HCT116 (cell line): ENCODE results near the gene MYCN. TPM values are rescaled to one million over a fixed set of nuclear protein-coding genes. Genes with fewer than 3 reads are reported as not detected.

Source experiments
- ATAC-seq: fragments of 200-7000 bp; cut with Tn5 transposase; 2 replicates; pipeline ENCODE4 v1.9.1; 2020; ENCODE audit warnings: mild to moderate bottlenecking, moderate library complexity
- BruUV-seq: library from RNA; stranded (reverse); fragments of 400-500 nt; replicated peaks from 2 replicates; lab custom pipeline; 2021; lab: Mats Ljungman, UMichigan
- CTCF ChIA-PET: fragments of 300-600 bp; sonication (Branson Sonifier 250); formaldehyde crosslinking; loops from one replicate; lab custom pipeline; 2021; ENCODE audit warnings: antibody characterized with exemption; lab: Charles Lee
- POLR2A ChIA-PET: fragments of 300-600, 350-600 bp; sonication (Branson Sonifier 250); formaldehyde crosslinking; loops from one replicate; lab custom pipeline; 2021; ENCODE audit warnings: antibody characterized with exemption; lab: Charles Lee
- RAD21 ChIA-PET, 2 experiments: fragments of 300-600 bp; sonication (Branson Sonifier 250); formaldehyde crosslinking; loops; one replicate each; lab custom pipeline; 2023; ENCODE audit warnings: low total read pairs in 2 of 2; ENCODE audit not compliant: uncharacterized antibody in 2 of 2, unreplicated experiment in 2 of 2, low non-redundant PET in 1 of 2; lab: Charles Lee
- DNase-seq: peaks from one replicate; pipeline ENCODE4 v3.0.0-alpha.2; 2010; ENCODE audit warnings: low read depth, low spot score
- H2AFZ ChIP-seq: fragments of 200-600 bp; shearing (Covaris generic), sonication (generic); 2 replicates; pipeline ENCODE4 v1.6.1; 2017; ENCODE audit warnings: low read depth, mixed run types, mixed read lengths, antibody characterized with exemption, low read length; ENCODE audit not compliant: poor library complexity, severe bottlenecking
- H3K27ac ChIP-seq: 2 replicates; pipeline ENCODE4 v1.5.1; 2012; ENCODE audit warnings: low read depth, low read length
- H3K27me3 ChIP-seq: fragments of 200-600 bp; sonication (generic); 2 replicates; pipeline ENCODE4 v1.6.1; 2016; ENCODE audit warnings: mixed run types, low read length, mixed read lengths; ENCODE audit not compliant: insufficient read depth
- H3K36me3 ChIP-seq, 2 experiments: fragments of 200-500 bp in 1 of 2; fragments of 200-600 bp in 1 of 2; sonication (Bioruptor generic) in 1 of 2; sonication (generic) in 1 of 2; 2 replicates each; pipeline versions ENCODE4 v1.5.1 to v1.6.1; 2014 to 2016; ENCODE audit warnings: low read length in 2 of 2, inconsistent platforms in 1 of 2, mixed read lengths in 1 of 2, mixed run types in 1 of 2; ENCODE audit not compliant: insufficient read depth in 2 of 2, control insufficient read depth in 1 of 2
- H3K4me1 ChIP-seq, 2 experiments: fragments of 200-600 bp in 1 of 2; sonication (generic) in 1 of 2; 2 replicates each; pipeline versions ENCODE4 v1.5.1 to v1.6.1; 2012 to 2017; ENCODE audit warnings: low read length in 2 of 2, inconsistent platforms in 1 of 2, mild to moderate bottlenecking in 1 of 2, mixed read lengths in 1 of 2, mixed run types in 1 of 2, moderate library complexity in 1 of 2; ENCODE audit not compliant: insufficient read depth in 2 of 2, control insufficient read depth in 1 of 2
- H3K4me2 ChIP-seq: fragments of 200-600 bp; sonication (generic); 2 replicates; pipeline ENCODE4 v1.6.1; 2017; ENCODE audit warnings: mixed run types, low read length, mixed read lengths
- H3K4me3 ChIP-seq, 2 experiments: fragments of 200-600 bp in 1 of 2; sonication (generic) in 1 of 2; replicated peaks in 1 of 2; 2 replicates each; pipeline ENCODE4 v1.5.1; 2011 to 2016; ENCODE audit warnings: low read length in 2 of 2, control low read depth in 1 of 2, low read depth in 1 of 2, mild to moderate bottlenecking in 1 of 2, mixed read lengths in 1 of 2, mixed run types in 1 of 2
- H3K79me2 ChIP-seq: fragments of 200-600 bp; sonication (generic); 2 replicates; pipeline ENCODE4 v1.6.1; 2017; ENCODE audit warnings: mild to moderate bottlenecking, mixed run types, low read length, moderate library complexity, mixed read lengths; ENCODE audit not compliant: insufficient read depth
- H3K9ac ChIP-seq: fragments of 200-600 bp; sonication (generic); 2 replicates; pipeline ENCODE4 v1.6.1; 2016; ENCODE audit warnings: low read length, mixed read lengths
- H3K9me2 ChIP-seq: fragments of 200-600 bp; sonication (generic), shearing (Covaris generic); 2 replicates; pipeline ENCODE4 v1.6.1; 2017; ENCODE audit warnings: mixed run types, mild to moderate bottlenecking, moderate library complexity; ENCODE audit not compliant: insufficient read depth
- H3K9me3 ChIP-seq, 2 experiments: fragments of 200-500 bp in 1 of 2; fragments of 200-600 bp in 1 of 2; sonication (Bioruptor generic) in 1 of 2; sonication (generic) in 1 of 2; 2 replicates each; pipeline ENCODE4 v1.6.1; 2014 to 2017; ENCODE audit warnings: low read length in 2 of 2, mixed read lengths in 2 of 2, inconsistent platforms in 1 of 2, low read depth in 1 of 2, mild to moderate bottlenecking in 1 of 2, mixed run types in 1 of 2, moderate library complexity in 1 of 2; ENCODE audit not compliant: control insufficient read depth in 1 of 2, insufficient read depth in 1 of 2
- H4K20me1 ChIP-seq: fragments of 200-600 bp; sonication (generic), shearing (Covaris generic); 2 replicates; pipeline ENCODE4 v1.6.1; 2017; ENCODE audit warnings: mixed run types, mild to moderate bottlenecking, moderate library complexity; ENCODE audit not compliant: insufficient read depth
- CBX3 ChIP-seq: IDR thresholded peaks from 2 replicates; pipeline ENCODE4 v1.6.1; 2012; ENCODE audit warnings: low read depth
- FOSL1 ChIP-seq: IDR thresholded peaks from 2 replicates; pipeline ENCODE4 v1.6.1; 2012; ENCODE audit warnings: low read depth
- POLR2A ChIP-seq: IDR thresholded peaks from 2 replicates; pipeline ENCODE4 v1.7.0; 2011; ENCODE audit warnings: borderline replicate concordance; ENCODE audit not compliant: insufficient read depth, insufficient read length; ENCODE audit errors: extremely low read depth
- POLR2AphosphoS5 ChIP-seq: IDR thresholded peaks from 2 replicates; pipeline ENCODE4 v1.6.1; 2011; ENCODE audit warnings: mild to moderate bottlenecking, low read depth, low read length, moderate library complexity
- SP1 ChIP-seq: IDR thresholded peaks from 2 replicates; pipeline ENCODE4 v1.6.1; 2012; ENCODE audit warnings: low read depth
- intact Hi-C: fragments of 100-400 bp; cut with micrococcal nuclease; formaldehyde crosslinking; loops from 2 replicates; pipeline ENCODE4 v1.10.0; 2022
- total RNA-seq: library from RNA; stranded (reverse); gene quantifications from one replicate; pipeline ENCODE4 v1.2.1, GENCODE V29; 2021; ENCODE audit not compliant: unreplicated experiment
- TF ChIP-seq, protein P1 (sequence below): IDR thresholded peaks from 2 replicates; pipeline ENCODE4 v1.6.1; 2011; ENCODE audit warnings: mild to moderate bottlenecking, low read length, moderate library complexity; ENCODE audit not compliant: insufficient replicate concordance; ENCODE audit errors: extremely low read depth
- TF ChIP-seq, protein P2 (sequence below), 3 experiments: fragments of 200-600 bp in 1 of 3; sonication (generic) in 1 of 3; IDR thresholded peaks in 2 of 3; conservative IDR thresholded peaks in 1 of 3; 2 replicates each; pipeline ENCODE4 v1.5.1; 2012 to 2017; ENCODE audit warnings: low read depth in 2 of 3, low read length in 2 of 3, antibody characterized with exemption in 1 of 3, borderline replicate concordance in 1 of 3, control low read depth in 1 of 3, mild to moderate bottlenecking in 1 of 3, mixed read lengths in 1 of 3, mixed run types in 1 of 3, moderate library complexity in 1 of 3; ENCODE audit not compliant: insufficient read depth in 1 of 3
- TF ChIP-seq, protein P3 (sequence below): IDR thresholded peaks from 2 replicates; pipeline ENCODE4 v1.6.1; 2012

Gene MYCN
- total RNA-seq, 1 experiment from 2014 or later: not detected

DNA sequence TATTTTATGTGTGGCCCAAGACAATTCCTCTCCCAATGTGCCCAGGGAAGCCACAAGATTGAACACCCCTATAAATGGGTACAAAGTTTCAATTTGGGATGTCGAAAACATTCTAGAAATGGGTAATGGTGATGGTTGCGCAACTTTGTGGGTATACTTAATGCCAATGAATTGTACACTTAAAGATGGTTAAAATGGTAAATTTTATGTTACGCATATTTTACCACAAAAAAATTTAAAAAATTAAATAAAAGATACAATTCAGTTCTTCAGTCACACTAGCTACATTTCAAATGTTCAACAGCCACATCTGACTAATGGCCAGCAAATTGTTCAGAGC, 34.9 kb downstream of the MYCN start:
- ChIA-PET POLR2A (no interaction called here), RAD21 (no interaction called here), CTCF (no interaction called here)
- Histone ChIP-seq H4K20me1 (no peaks in the 10 kb centered on the region), H2AFZ (no peak overlapping the region), H3K4me1 (no peaks in the 10 kb centered on the region), H3K9me2 (no peaks in the 10 kb centered on the region), H3K9ac (no peak overlapping the region), H3K9me3 (no peaks in the 10 kb centered on the region), H3K36me3 (no peaks in the 10 kb centered on the region), H3K27ac (no peak overlapping the region), H3K4me2 (no peak overlapping the region), H3K79me2 (no peaks in the 10 kb centered on the region), H3K4me3 (no peak overlapping the region), H3K27me3 (peaks cover 16% of the 10 kb centered on the region; the same call in 1 of the 2 replicates)
- intact Hi-C loops: no loop called here
- DNase-seq (no peak), ATAC-seq (no peak)
- TF ChIP-seq POLR2A (no peak), FOSL1 (no peak)
- no TSS peak for BruUV-seq

DNA sequence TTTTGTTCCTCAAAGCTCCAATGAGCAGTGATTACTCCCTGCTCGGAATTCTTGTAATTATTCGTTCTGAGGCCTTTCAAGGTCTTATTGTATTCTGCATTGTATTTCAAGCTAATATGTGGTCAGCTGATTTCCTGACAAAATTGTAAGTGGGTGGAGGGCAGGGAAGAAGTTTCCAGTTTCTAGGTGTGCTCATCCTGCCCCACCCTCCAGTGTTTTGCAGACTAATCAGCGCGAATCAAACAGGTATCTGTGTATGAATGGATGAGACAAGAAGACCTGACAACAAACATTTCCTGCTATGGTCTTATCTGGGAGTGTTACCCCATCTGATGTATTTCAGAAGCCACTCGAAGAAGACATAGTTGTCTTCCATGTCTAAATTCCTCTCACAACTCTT, 35.3 kb downstream of the MYCN start:
- no peaks in the 10 kb centered on the region for H4K20me1 ChIP-seq
- no peak for DNase-seq
- H3K4me3 ChIP-seq: no peak overlapping the region
- no peak overlapping the region for H3K27ac ChIP-seq
- POLR2A ChIA-PET: no interaction called here
- H3K9ac ChIP-seq: no peak overlapping the region
- no peak overlapping the region for H3K4me2 ChIP-seq
- RAD21 ChIA-PET: no interaction called here
- ATAC-seq: no peak
- CTCF ChIA-PET: no interaction called here
- H2AFZ ChIP-seq: no peak overlapping the region
- intact Hi-C loops: no loop called here
- TF ChIP-seq CBX3: no peak
- TF ChIP-seq, protein P1, sequence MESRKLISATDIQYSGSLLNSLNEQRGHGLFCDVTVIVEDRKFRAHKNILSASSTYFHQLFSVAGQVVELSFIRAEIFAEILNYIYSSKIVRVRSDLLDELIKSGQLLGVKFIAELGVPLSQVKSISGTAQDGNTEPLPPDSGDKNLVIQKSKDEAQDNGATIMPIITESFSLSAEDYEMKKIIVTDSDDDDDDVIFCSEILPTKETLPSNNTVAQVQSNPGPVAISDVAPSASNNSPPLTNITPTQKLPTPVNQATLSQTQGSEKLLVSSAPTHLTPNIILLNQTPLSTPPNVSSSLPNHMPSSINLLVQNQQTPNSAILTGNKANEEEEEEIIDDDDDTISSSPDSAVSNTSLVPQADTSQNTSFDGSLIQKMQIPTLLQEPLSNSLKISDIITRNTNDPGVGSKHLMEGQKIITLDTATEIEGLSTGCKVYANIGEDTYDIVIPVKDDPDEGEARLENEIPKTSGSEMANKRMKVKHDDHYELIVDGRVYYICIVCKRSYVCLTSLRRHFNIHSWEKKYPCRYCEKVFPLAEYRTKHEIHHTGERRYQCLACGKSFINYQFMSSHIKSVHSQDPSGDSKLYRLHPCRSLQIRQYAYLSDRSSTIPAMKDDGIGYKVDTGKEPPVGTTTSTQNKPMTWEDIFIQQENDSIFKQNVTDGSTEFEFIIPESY: no peak
- TF ChIP-seq POLR2AphosphoS5: no peak
- TF ChIP-seq SP1: no peak
- TF ChIP-seq, protein P2, sequence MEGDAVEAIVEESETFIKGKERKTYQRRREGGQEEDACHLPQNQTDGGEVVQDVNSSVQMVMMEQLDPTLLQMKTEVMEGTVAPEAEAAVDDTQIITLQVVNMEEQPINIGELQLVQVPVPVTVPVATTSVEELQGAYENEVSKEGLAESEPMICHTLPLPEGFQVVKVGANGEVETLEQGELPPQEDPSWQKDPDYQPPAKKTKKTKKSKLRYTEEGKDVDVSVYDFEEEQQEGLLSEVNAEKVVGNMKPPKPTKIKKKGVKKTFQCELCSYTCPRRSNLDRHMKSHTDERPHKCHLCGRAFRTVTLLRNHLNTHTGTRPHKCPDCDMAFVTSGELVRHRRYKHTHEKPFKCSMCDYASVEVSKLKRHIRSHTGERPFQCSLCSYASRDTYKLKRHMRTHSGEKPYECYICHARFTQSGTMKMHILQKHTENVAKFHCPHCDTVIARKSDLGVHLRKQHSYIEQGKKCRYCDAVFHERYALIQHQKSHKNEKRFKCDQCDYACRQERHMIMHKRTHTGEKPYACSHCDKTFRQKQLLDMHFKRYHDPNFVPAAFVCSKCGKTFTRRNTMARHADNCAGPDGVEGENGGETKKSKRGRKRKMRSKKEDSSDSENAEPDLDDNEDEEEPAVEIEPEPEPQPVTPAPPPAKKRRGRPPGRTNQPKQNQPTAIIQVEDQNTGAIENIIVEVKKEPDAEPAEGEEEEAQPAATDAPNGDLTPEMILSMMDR (IDR thresholded peaks at IDR 0.05 in 2 of 3, conservative IDR thresholded peaks at IDR 0.05 in 1 of 3; ENCODE audit: borderline replicate concordance in 1 of 3, insufficient read depth in 1 of 3, low read depth in 2 of 3, low read length in 2 of 3): no peak
- TF ChIP-seq, protein P3, sequence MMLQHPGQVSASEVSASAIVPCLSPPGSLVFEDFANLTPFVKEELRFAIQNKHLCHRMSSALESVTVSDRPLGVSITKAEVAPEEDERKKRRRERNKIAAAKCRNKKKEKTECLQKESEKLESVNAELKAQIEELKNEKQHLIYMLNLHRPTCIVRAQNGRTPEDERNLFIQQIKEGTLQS: no peak
- TF ChIP-seq, all 23 proteins: peak for 0
- H3K79me2 ChIP-seq: no peaks in the 10 kb centered on the region
- no peaks in the 10 kb centered on the region for H3K36me3 ChIP-seq
- no peaks in the 10 kb centered on the region for H3K9me3 ChIP-seq
- no peaks in the 10 kb centered on the region for H3K9me2 ChIP-seq
- BruUV-seq: no TSS peak
- peaks cover 16% of the 10 kb centered on the region; the same call in 1 of the 2 replicates for H3K27me3 ChIP-seq
- H3K4me1 ChIP-seq: no peaks in the 10 kb centered on the region
